GM21529 (cell line): ENCODE measurements around the gene GALNT15.

ENCODE experiments used
- ATAC-seq: cut with Tn5 transposase; IDR thresholded peaks from one replicate; pipeline ENCODE4 v1.9.1; 2021; ENCODE audit not compliant: unreplicated experiment

Gene GALNT15

DNA sequence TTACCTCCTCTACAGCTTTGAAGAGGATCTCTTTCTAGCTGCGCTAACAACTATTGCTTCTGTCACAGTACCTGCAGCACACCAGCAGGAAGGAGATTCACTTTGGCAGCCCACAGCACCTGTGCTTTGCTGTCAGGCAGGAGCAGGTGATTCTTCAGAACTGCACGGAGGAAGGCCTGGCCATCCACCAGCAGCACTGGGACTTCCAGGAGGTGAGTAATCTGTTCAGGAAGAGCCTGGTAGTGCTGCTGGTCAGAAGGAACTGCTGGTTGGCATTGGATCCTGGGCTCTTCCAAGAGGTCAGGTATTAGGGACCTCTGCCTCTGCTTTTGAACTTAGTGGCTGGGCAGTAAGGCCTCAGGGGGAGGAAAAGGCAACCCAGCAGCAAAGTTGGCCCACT, 48.1 kb downstream of the GALNT15 start:
- ATAC-seq, result no peak

DNA sequence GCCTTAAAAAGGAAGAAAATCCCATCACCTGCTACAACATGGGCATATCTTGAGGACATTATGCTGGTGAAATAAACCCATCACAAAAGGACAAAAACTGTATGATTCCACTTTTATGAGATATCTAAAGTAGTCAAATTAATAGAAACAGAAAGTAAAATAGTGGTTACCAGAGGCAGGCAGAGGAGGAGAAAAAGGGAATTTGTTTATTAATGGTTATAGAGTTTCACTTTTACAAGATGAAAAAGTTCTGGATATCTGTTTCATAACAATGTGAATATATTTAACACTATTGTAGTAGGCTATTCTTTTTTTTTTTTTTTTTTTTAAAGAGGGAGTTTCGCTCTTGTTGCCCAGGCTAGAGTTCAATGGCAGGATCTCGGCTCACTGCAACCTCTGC, 49.8 kb downstream of the GALNT15 start:
- no peak for ATAC-seq

DNA sequence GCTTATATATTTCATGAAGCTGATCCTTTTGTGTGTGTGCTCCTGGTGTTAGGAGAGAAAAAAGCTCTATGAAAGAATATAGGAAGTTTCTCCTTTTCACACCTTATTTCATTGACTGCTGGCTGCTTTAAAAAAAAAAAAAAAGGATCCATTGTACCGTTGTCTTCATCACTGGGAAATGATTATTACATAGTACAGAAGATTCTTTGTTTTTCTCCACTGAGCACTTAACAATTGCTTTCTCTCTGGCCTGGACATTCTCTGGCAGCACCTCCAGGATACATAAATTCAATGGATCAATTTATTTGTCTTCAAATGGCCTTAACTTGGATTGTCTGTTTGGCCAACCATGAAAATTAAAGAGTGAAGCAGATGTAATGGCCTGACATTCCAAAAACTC, 53.1 kb downstream of the GALNT15 start:
- no peak for ATAC-seq

- ATAC-seq, result no peak
These were observed 55.2 kb downstream of the GALNT15 start for GRCh38 chr3:16229681-16230080.

GRCh38 chr3:16231983-16232382, 57.5 kb downstream of the GALNT15 start:
- no peak for ATAC-seq

- ATAC-seq, result no peak
These were observed 59.3 kb downstream of the GALNT15 start for GRCh38 chr3:16233806-16234205.

DNA sequence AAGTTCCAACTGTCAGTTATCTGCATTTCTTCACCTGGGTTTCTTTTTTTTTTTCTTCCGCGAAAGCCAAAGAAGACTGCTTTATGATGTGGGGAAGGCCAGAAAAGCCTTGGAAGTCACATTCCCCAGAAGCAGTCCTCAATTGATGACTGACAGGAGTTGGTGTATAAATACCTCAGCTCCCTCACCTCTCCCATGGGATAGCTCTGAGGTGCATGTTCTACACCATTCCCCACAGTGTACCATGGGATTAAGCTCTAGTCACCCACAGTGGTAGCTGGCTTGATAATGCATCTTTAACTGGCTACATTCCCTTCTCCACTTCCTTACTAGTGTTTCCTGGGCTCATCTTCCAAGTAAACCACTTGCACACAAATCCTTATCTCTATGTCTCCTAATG, 59.8 kb downstream of the GALNT15 start:
- ATAC-seq, result no peak

- no peak for ATAC-seq
These were observed 61.7 kb downstream of the GALNT15 start for GRCh38 chr3:16236030-16236639.

DNA sequence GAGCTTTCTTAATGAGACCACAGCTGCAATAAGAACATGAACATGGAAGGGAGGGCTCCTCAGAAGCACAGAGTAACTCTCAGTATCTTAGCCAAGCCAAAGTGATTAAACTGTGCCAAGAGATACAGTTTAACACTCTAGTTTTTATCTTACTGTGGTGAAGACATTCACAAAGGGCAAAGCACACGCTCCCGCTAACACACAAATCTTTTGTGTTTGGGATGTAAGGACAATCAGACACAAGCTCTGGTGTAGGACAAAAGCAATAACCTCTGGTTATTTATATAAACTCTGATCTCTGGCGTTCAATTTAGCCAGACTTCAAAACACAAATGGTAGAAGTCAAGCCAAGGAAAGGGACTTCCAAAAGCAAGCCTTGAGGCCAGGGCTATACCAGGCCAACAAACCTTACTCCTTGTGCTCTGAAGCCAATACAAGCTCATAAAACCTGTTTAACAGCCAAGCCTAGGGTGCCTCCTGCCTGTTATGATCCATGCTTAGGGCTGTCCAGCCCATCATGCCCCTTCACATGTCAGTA, 62.4 kb downstream of the GALNT15 start:
- no peak for ATAC-seq

DNA sequence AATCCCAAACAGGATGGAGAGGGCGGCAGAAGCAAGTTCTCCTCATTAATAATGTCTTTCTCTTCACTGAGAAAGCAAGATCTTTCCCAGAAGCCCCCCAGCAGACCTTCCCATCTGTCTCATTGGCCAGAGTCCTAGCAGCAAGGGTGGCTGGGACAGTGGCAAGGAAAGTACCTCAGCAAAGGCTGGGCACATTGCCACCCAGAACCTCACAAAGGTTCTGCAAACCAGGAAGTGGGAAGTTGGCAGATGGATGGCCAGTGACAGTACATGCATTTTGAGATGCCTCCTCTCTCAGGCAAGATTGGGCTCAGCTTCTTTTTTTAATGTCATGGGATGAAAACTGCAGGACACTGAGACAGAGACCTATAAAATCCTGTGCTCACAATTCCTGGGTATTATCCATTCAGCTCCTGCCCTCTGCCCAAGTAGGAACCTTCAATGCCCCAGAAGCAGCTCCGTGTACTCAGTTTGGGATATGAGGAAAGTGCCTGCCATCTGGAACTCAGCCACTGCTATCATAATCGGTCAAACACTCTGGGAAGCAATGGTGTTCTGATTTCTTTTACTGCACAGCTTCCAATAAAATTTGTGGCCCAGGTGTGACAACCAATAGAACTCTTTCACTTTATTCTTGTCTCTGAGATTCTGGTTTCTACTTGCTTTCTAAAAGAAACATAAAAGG, 64.7 kb downstream of the GALNT15 start:
- ATAC-seq, result no peak

- no peak for ATAC-seq
These were observed 65.3 kb downstream of the GALNT15 start for GRCh38 chr3:16239780-16240179.

DNA sequence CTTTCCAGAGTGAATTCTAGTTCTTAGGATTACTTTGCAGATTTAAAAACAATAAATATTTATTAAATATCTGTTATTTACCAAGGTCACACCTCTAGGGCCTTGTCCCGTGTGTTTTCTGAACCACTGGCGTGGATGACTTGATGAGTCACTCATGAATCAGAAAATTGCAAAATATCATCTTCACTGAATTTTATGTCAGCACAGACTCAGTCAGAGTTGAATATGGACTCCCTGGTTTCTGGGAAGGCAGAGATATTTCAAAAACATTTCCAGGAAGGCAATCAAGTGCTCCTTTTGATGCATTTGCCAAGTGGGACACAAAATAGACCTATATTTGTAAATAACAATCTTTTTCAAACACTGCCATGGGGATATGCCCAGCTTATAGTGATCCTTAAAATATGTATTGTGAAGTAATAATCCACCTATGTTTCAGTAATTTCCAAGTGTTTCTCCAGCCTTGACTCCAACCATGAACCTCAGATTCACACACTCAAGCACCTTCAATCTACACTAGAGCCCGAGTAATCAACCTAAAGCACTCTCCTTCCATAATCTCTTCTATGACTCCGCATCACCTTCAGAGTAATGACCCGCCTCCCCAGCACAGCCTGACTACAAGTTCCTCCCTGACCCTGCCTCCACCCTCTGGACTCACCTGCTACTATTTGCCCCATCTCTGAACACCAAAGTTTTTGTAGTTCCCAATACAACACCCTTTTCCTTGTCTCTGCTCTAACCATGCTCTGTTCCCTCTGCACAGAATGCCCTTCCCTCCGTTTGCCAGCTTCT, 65.9 kb downstream of the GALNT15 start:
- no peak for ATAC-seq

DNA sequence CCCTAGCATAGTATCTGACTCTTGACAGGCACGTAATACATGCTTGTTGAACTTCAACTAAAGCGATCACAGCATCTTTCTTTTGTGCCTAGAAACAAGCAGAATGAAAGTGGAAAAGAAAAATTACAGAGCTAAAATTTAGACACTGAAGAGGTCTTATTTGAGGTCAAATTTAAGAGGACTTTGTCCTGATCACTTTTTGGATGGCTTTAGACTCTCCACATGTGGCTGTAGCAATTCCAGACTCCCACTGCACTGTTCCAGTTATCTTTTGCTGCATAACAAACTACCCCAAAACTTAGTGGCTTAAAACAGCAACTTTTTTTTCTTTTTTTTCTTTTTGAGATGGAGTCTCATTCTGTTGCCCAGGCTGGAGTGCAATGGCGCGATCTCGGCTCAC, 66.7 kb downstream of the GALNT15 start:
- ATAC-seq, result no peak

GRCh38 chr3:16242177-16242576, 67.7 kb downstream of the GALNT15 start:
- no peak for ATAC-seq

DNA sequence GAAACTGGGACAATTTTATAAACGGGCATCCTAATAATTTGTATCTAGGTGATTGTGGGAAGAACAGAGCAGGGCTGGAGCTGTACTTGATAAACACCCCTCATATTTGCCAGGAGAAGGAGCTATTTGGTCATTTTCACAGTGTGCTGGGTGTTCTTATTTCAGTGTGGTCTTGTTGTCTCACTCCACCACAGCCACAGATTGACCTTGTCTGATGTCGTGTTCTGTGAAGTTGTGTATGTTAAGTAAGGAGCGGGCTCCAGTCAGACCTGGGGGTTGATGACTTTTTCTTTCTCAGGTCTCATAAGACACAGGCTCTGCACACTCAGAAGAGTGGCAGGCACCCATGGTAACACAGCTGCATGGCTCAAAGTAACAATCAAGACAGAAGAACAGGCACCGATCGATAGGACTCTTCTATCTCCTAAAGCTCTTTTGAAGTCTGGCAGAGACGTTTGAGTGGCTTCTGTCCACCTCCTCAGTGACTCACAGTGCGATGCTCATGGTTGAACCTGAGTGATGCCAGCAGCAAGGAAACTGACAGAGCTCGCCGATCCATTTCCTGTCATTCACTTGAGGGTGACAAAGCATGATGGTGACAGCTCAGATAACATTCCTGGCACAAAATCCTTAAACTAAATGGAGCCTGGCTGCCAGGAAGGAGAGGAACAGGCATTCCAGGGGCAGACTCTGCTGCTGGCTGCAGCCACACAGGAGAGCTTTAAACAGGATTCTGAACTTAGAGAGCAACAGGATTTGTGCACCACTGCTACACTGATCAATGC, 69.4 kb downstream of the GALNT15 start:
- ATAC-seq, result no peak

DNA sequence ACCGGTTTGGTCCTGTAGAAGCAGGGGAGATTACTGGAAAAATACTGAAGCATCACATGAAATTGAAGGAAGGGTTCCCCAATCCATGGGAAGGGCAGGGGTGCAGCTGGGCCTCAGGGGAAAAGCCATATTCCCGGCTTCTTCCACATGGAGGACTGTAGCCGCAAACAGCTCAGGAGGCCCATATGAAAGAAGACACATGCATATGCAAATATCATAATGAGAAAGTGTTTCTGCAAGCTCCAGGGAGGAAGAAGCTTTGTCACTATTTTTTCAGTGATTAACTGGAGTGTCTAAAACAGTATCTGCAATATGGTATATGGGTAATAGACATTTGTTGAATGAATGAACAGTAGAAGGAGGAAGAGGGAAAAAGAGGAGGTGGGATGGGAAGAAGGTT, 71.1 kb downstream of the GALNT15 start:
- ATAC-seq, result no peak

DNA sequence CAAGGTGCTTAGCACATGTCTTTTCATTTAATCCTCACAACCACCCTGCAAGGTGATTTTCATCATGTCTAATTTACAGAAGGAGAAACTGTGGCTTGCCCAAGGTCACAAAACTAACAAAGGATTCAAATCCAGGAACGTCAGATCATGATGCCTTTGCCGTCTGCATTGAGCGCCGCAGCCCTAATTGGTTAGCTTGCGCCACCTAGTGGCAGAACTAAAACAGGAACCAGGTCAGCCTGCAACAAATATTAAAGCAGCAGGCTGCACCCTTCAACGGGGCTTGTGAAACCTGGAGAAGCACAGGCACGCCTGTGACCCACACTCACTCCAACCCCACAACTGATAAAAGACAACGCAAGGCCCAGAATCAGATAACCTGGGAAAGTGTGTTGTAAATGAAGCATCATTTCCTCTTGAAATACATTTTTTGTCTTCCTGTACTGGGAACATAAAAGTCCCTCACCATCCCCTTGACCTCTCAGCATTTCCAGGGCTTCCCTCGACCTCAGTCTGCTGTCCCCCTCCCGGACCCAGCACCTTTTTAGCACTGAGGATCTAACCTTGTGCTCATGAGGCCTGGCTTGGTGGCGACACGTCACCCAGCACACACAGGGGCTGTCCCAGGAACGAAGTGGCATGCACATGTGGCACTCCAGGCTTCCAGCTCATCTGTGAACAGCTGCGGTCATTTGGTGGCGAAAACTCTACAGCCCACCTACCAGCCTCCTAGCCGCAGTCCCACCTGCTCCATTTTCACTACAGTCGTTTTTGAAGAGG, 73.0 kb downstream of the GALNT15 start:
- peak; percentile 81 for ATAC-seq

DNA sequence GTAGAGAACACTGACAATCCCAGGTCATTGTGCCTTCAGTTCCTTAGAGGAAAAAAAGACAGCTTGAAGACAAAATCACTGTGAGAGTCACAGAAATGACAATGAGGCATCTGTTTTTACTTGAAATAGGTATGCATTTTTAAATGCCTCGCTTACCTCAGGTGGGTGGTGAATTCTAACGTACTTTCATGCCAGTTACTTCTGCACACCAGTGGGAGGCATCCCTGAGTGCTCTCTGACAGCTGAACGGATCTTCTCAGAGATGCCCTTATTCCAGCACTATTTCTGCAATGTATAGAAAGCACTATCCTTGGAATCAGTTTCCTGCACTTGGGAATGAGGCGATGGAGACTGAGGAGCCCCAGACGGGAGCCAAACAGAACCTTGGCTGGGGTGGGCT, 74.1 kb downstream of the GALNT15 start:
- no peak for ATAC-seq

GRCh38 chr3:16249336-16249735, 74.9 kb downstream of the GALNT15 start:
- ATAC-seq, result no peak

- no peak for ATAC-seq
These were observed 75.4 kb downstream of the GALNT15 start for GRCh38 chr3:16249886-16250285.
